Right forelimb (tissue), 1 donor: ENCODE data around the gene ZC3H6.
"Not testable (repeated sequence)": the region's sequence is repeated elsewhere in the genome, so short reads cannot be mapped to it uniquely, and the experiment has no call there.

ENCODE experiments used
- DNase-seq: peaks from one replicate; pipeline ENCODE4 v3.0.0-alpha.2; 2018

The ZC3H6 gene

GRCh38 chr2:112332123-112332696, 56.8 kb downstream of the ZC3H6 start:
- no peak for DNase-seq

GRCh38 chr2:112335600-112335999, 60.2 kb downstream of the ZC3H6 start:
- DNase-seq: no peak

GRCh38 chr2:112339986-112340385, 64.6 kb downstream of the ZC3H6 start:
- no peak for DNase-seq

GRCh38 chr2:112340475-112341267, 65.3 kb downstream of the ZC3H6 start:
- no peak for DNase-seq

GRCh38 chr2:112342067-112342550, 66.7 kb downstream of the ZC3H6 start:
- no peak for DNase-seq

GRCh38 chr2:112343827-112344585, 68.6 kb downstream of the ZC3H6 start:
- DNase-seq: no peak

GRCh38 chr2:112345030-112346027, 69.9 kb downstream of the ZC3H6 start:
- no peak for DNase-seq

- not testable (repeated sequence) for DNase-seq
Observed at GRCh38 chr2:112352292-112352691, 76.9 kb downstream of the ZC3H6 start.

- not testable (repeated sequence) for DNase-seq
Observed at GRCh38 chr2:112352809-112353603, 77.6 kb downstream of the ZC3H6 start.

- not testable (repeated sequence) for DNase-seq
Observed at GRCh38 chr2:112354335-112354734, 78.9 kb downstream of the ZC3H6 start.

- not testable (repeated sequence) for DNase-seq
Observed at GRCh38 chr2:112360055-112360454, 84.7 kb downstream of the ZC3H6 start.
